WERI-Rb-1 (cell line): Measurements from ENCODE around the gene MGAT2.
"Not testable (repeated sequence)": the region's sequence is repeated elsewhere in the genome, so short reads cannot be mapped to it uniquely, and the experiment has no call there.

ENCODE experiments used
- DNase-seq: peaks from one replicate; pipeline ENCODE4 v3.0.0-alpha.2; 2020
- H3K27ac ChIP-seq: fragments of 250-450 bp; sonication (Bioruptor Pico); 2 replicates; pipeline ENCODE4 v1.5.1; 2020; ENCODE audit warnings: mild to moderate bottlenecking, moderate library complexity
- H3K27me3 ChIP-seq: fragments of 250-450 bp; sonication (Bioruptor Pico); 2 replicates; pipeline ENCODE4 v1.5.1; 2021; ENCODE audit warnings: mild to moderate bottlenecking, low read depth, moderate library complexity; ENCODE audit not compliant: insufficient read depth, severe bottlenecking
- H3K36me3 ChIP-seq: fragments of 250-450 bp; sonication (Bioruptor Pico); 2 replicates; pipeline ENCODE4 v1.5.1; 2020; ENCODE audit warnings: mild to moderate bottlenecking, moderate library complexity
- H3K4me3 ChIP-seq: 2 replicates; pipeline ENCODE4 v1.5.1; 2011; ENCODE audit warnings: low read depth, mild to moderate bottlenecking, control low read depth, low read length
- H3K9me3 ChIP-seq: fragments of 250-450 bp; sonication (Bioruptor Pico); 2 replicates; pipeline ENCODE4 v1.5.1; 2021; ENCODE audit warnings: mild to moderate bottlenecking, moderate library complexity; ENCODE audit not compliant: severe bottlenecking
- TF ChIP-seq, protein P1 (sequence below): IDR thresholded peaks from 2 replicates; pipeline ENCODE4 v1.5.1; 2011; ENCODE audit warnings: low read depth, mild to moderate bottlenecking, control low read depth, inconsistent platforms, low read length

MGAT2 gene

DNA sequence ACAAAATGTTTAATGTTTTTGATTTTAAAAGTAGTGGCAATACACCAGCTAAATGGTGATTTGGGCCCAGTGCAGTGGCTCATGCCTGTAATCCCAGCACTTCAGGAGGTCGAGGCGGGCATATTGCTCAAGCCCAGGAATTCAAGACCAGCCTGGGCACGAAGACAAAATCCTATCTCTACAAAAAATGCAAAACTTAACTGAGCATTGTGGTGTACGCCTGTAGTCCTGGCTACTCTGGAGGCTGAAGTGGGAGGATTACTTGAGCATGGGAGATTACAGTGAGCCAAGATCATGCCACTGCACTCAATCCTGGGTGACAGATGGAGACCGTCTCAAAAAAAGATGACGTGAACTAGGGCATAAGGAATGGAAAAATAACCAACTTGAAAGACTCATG is 4.8 kb upstream of the MGAT2 start:
- TF ChIP-seq, protein P1, sequence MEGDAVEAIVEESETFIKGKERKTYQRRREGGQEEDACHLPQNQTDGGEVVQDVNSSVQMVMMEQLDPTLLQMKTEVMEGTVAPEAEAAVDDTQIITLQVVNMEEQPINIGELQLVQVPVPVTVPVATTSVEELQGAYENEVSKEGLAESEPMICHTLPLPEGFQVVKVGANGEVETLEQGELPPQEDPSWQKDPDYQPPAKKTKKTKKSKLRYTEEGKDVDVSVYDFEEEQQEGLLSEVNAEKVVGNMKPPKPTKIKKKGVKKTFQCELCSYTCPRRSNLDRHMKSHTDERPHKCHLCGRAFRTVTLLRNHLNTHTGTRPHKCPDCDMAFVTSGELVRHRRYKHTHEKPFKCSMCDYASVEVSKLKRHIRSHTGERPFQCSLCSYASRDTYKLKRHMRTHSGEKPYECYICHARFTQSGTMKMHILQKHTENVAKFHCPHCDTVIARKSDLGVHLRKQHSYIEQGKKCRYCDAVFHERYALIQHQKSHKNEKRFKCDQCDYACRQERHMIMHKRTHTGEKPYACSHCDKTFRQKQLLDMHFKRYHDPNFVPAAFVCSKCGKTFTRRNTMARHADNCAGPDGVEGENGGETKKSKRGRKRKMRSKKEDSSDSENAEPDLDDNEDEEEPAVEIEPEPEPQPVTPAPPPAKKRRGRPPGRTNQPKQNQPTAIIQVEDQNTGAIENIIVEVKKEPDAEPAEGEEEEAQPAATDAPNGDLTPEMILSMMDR: no peak
- Histone ChIP-seq H3K36me3 (peaks cover 60% of the 10 kb centered on the region), H3K27me3 (no peaks in the 10 kb centered on the region), H3K27ac (peak overlapping the region; percentile 55), H3K4me3 (no peak overlapping the region), H3K9me3 (no peaks in the 10 kb centered on the region)
- DNase-seq: peak; percentile 48

DNA sequence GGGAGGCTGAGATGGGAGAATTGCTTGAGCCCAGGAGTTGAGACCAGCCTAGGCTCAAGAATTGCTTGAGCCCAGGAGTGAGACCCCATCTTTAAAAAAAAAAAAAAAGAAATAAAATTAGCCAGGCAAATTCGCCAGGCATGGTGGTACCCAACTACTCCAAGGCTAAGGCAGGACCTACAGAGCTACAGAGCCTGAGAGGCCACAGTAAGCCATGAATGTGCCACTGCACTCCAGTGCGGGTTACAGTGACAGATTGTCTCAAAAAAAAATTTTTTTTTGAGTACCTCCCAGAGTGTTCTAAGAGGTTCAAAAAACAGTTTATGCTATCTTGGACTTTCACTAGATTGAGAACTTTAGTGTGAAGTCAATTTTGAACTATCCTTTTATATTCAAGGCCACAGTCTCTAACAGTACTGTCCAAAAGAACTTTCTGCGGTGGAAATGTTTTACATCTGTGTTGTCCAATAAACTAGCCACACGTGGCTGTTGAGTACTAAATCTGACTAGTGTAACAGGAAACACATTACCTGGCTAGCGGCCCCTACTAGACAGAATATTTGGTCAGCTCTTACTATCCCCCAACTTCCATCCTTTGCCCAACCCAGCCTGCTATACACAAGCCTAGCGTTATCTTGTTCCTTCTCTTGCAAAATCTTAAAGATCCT is 2.6 kb upstream of the MGAT2 start:
- no peak for DNase-seq
- Histone ChIP-seq H3K27ac (no peak overlapping the region), H3K36me3 (peaks cover 62% of the 10 kb centered on the region), H3K9me3 (no peaks in the 10 kb centered on the region), H3K27me3 (no peaks in the 10 kb centered on the region), H3K4me3 (no peak overlapping the region)
- TF ChIP-seq, protein P1: no peak

DNA sequence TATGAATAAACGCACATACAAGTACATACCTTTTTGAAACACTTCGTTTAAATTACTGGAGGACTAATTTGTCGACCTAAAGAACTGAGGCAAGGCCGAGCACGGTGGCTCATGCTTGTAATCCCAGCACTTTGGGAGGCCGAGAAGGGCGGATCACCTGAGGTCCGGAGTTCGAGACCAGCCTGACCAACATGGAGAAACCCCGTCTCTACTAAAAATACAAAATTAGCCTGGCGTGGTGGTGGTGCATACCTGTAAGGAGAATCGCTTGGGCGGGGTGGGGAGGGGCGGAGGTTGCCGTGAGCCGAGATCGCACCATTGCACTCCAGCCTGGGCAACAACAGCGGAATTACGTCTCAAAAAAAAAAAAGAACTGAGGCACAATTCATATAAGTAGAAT is 1.3 kb upstream of the MGAT2 start:
- H3K27me3 ChIP-seq, H3K9me3 ChIP-seq, H3K27ac ChIP-seq, DNase-seq: not testable (repeated sequence)
- Histone ChIP-seq H3K4me3 (peak overlapping the region; percentile 94), H3K36me3 (peaks cover 62% of the 10 kb centered on the region)

DNA sequence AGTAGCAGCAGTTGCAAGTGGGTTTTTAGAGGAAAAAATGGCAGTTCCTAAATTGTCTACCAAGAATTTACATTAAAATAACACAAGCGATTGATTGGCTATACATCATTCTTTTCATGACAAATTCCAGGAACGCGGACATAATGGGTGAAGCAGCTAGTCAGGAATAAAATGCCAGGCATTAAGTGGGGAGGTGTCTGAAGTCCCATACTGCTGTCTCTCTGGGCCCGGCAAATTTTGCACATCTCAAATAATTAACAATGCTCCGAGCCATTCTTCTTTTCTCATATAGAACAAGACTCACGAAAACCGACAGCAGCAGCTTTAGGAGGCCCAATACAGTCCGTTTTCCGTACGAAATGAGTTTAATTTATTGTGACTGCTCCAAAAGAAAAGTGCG is 869 bp upstream of the MGAT2 start:
- peak overlapping the region; percentile 94 for H3K4me3 ChIP-seq
- DNase-seq: no peak
- H3K27me3 ChIP-seq: no peaks in the 10 kb centered on the region
- peaks cover 62% of the 10 kb centered on the region for H3K36me3 ChIP-seq
- peak overlapping the region; percentile 95 for H3K27ac ChIP-seq
- TF ChIP-seq, protein P1: no peak
- H3K9me3 ChIP-seq: no peaks in the 10 kb centered on the region

DNA sequence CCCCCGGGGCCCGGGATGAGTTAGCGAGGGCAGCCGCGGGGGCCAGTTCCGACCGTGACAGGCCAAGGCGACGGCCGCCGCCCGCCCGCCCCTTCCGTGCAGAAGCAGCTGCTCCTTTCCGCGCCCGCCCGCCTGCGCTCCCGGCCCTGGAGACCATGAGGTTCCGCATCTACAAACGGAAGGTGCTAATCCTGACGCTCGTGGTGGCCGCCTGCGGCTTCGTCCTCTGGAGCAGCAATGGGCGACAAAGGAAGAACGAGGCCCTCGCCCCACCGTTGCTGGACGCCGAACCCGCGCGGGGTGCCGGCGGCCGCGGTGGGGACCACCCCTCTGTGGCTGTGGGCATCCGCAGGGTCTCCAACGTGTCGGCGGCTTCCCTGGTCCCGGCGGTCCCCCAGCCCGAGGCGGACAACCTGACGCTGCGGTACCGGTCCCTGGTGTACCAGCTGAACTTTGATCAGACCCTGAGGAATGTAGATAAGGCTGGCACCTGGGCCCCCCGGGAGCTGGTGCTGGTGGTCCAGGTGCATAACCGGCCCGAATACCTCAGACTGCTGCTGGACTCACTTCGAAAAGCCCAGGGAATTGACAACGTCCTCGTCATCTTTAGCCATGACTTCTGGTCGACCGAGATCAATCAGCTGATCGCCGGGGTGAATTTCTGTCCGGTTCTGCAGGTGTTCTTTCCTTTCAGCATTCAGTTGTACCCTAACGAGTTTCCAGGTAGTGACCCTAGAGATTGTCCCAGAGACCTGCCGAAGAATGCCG is 699 bp downstream of the MGAT2 start:
- peak overlapping the region; percentile 95 for H3K27ac ChIP-seq
- peak overlapping the region; percentile 94 for H3K4me3 ChIP-seq
- peak; percentile 88 for DNase-seq
- no peaks in the 10 kb centered on the region for H3K9me3 ChIP-seq
- TF ChIP-seq, protein P1: no peak
- H3K36me3 ChIP-seq: peaks cover 59% of the 10 kb centered on the region
- no peaks in the 10 kb centered on the region for H3K27me3 ChIP-seq

DNA sequence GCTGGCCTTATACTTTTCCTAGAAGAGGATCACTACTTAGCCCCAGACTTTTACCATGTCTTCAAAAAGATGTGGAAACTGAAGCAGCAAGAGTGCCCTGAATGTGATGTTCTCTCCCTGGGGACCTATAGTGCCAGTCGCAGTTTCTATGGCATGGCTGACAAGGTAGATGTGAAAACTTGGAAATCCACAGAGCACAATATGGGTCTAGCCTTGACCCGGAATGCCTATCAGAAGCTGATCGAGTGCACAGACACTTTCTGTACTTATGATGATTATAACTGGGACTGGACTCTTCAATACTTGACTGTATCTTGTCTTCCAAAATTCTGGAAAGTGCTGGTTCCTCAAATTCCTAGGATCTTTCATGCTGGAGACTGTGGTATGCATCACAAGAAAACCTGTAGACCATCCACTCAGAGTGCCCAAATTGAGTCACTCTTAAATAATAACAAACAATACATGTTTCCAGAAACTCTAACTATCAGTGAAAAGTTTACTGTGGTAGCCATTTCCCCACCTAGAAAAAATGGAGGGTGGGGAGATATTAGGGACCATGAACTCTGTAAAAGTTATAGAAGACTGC is 1.5 kb downstream of the MGAT2 start:
- Histone ChIP-seq H3K9me3 (no peaks in the 10 kb centered on the region), H3K36me3 (peaks cover 63% of the 10 kb centered on the region), H3K27me3 (no peaks in the 10 kb centered on the region), H3K4me3 (peak overlapping the region; percentile 94), H3K27ac (no peak overlapping the region)
- TF ChIP-seq, protein P1: no peak
- DNase-seq: no peak
